Measurements from ENCODE around the gene SMIM7.
A peak's percentile ranks its signal among the peaks of the same experiment; 100 is the strongest.
"Not testable (repeated sequence)": the region's sequence is repeated elsewhere in the genome, so short reads cannot be mapped to it uniquely, and the experiment has no call there.

Gene SMIM7

GRCh38 chr19:16659832-16660708, at the start of gene SMIM7:
SMIM7 (minus strand) TSS chr19:16660144; CDS start chr19:16660110, 34 bp downstream.
- DNase-seq, result peak; percentile 95 to 99 (median 98)

DNA sequence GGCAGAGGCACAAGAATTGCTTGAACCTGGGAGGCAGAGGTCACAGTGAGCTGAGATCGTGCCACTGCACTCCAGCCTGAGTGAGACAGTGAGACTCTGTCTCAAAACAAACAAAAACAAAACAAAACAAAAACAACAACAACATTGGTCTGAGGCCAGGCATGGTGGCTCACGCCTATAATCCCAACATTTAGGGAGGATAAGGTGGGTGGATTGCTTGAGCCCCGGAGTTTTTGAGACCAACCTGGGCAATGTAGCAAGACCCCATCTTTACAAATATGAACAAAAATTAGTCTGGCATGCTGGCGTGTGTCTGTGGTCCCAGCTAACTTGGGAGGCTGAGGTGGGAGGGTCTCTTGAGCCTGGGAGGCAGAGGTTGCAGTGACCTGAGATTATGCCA, 43.7 kb upstream of the SMIM7 start:
- no peak for DNase-seq

DNA sequence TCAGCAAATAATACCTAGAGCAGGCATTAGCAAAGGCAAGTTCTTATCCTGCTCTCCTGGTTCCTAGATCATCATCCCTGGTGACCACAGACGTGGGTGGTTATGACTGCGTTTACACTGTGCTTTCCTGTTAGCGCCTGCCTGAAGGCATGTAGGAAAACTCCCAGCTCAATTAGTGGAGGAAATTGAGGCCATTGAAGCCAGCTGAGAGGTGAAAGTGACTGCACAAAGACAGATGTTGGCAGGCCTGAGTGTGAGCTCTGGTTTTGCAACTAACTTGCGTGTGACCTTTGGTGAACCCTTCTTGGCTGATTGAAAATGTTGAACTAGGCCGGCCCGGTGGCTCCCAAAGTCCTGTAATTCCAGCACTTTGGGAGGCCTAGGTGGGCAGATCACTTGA, 42.2 kb upstream of the SMIM7 start:
- DNase-seq, result peak in 1 of 3 experiments; percentile 26

DNA sequence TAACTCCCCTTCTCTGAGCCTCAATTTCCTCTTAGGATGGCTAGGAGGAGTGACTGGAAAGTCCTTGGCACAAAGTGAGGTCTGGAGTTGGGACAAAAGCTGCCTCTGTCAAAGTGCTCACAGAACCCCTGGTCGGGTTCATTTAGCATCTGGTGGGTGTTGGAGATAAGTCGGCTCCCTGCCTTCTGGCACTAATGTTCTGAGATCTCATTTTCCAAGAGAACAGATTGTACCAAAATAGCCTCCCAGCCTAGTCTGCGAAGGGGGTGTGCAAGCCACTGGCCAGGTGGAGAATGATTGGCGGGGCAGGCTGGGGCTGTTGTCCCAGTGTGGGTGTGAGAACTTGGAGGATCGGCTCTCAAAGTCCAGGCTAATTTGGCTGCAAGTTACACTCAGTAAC, 39.0 kb upstream of the SMIM7 start:
- DNase-seq, result no peak

GRCh38 chr19:16688084-16688483, 28.1 kb upstream of the SMIM7 start:
- DNase-seq, result no peak

GRCh38 chr19:16684216-16684615, 24.3 kb upstream of the SMIM7 start:
- no peak for DNase-seq

DNA sequence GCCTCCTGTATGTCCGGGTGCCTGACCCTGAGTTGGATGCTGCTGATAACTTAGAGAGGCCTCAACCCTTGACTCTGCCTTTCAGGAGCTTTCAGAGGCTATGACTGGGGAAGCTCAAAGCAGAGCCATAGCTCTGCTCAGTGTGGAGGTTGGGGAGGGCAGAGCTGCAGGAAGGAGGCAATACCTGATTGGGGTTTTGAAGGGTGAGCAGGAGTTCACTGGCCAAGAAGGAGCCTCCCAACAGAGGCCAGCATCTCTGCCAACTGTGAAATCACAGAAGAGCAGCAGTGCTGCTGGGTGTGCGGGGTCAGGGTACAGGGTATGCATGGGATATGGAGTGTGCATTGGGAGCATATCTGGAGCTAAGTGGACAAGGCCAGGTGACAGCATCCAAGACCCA, 22.6 kb upstream of the SMIM7 start:
- no peak for DNase-seq

DNA sequence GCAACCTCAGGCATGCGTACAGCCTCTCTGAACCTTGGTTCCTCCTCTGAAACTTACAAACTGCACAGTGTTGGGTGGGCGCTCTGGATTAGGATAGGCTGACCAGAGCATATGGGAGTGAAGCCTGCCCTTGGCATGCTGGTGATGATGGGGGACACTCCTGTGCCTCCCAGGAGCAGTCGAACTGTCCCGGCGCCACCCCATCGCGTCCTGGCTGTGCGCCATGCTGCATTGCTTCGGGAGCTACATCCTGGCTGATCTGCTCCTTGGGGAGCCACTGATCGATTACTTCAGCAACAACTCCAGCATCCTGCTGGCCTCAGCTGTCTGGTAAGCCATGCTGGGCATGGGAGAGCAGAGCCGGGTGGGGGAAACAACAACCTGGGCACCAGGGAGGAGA, 19.9 kb upstream of the SMIM7 start:
- DNase-seq, result no peak

- DNase-seq, result no peak
These were observed 18.6 kb upstream of the SMIM7 start for GRCh38 chr19:16678498-16678897.

GRCh38 chr19:16677055-16677454, 17.1 kb upstream of the SMIM7 start:
- DNase-seq, result no peak

DNA sequence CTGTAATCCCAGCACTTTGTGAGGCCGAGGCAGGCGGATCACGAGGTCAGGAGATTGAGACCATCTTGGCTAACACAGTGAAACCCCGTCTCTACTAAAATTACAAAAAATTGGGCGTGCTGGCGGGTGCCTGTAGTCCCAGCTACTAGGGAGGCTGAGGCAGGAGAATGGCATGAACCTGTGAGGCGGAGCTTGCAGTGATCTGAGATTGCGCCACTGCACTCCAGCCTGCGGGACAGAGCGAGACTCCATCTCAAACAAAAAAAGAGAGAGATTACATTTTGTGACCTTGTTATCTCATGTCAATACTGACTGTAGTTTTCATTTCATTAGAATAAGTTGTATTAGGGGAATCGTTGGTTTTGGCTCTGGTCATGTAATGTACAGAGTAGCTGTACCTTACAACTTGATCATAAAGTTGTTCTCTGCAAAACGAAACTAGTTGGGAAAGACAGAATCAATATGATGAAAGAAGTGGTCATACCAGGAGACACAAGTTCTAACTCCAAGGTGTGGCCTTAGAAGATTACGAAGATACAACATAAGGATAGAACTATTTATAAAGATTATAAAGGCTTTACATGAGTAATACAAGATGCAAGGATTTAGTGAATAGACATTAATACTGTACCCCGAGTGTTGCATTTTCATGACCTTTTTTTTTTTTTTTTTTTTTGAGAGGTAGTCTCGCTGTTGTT, 16.3 kb upstream of the SMIM7 start:
- DNase-seq, result no peak

GRCh38 chr19:16673839-16674238, 13.9 kb upstream of the SMIM7 start:
- DNase-seq, result not testable (repeated sequence)

GRCh38 chr19:16673231-16673630, 13.3 kb upstream of the SMIM7 start:
- DNase-seq, result no peak

DNA sequence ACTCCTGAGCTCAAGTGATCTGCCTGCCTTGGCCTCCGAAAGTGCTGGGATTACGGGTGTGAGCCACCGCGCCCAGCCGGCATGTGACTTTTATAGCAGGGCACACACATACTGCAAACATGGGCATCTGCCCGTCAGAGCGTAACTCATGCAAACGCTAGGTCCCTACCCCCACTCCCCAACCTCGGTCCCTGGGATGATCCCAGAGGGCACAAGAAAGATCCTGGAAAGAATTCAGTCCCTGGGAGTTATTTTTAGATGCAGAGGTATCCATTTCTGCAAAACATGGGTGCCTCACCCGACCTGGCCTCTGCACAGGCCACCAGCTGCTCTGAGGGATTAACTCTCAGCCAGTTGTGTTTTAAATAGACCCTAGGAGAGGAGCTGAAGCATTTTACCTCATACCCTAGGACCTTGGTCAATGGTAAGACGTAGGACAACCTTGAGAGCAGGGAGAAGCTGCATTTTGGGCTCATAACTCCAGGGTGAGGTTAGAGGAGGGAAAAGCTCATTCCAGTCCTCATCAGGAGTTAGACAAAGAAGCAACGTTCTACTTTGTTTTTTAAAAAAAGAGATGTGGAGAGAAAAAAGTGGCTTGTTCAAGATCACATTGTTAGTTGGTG, 11.8 kb upstream of the SMIM7 start:
- DNase-seq, result no peak

- DNase-seq, result no peak
These were observed 10.3 kb upstream of the SMIM7 start for GRCh38 chr19:16670291-16670690.

DNA sequence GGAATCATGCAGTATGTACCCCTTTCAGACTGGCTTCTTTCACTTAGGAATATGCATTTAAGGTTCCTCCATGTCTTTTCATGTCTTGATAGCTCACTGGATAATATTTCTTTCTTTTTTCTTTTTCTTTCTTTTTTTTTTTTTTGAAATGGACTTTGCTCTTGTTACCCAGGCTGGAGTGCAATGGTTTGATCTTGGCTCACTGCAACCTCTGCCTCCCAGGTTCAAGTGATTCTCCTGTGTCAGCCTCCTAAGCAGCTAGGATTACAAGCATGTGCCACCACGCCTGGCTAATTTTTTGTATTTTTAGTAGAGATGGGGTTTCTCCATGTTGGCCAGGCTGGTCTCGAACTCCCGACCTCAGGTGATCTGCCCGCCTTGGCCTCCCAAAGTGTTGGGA, 8.8 kb upstream of the SMIM7 start:
- DNase-seq, result not testable (repeated sequence)

- no peak for DNase-seq
These were observed 8.2 kb upstream of the SMIM7 start for GRCh38 chr19:16668176-16668575.

DNA sequence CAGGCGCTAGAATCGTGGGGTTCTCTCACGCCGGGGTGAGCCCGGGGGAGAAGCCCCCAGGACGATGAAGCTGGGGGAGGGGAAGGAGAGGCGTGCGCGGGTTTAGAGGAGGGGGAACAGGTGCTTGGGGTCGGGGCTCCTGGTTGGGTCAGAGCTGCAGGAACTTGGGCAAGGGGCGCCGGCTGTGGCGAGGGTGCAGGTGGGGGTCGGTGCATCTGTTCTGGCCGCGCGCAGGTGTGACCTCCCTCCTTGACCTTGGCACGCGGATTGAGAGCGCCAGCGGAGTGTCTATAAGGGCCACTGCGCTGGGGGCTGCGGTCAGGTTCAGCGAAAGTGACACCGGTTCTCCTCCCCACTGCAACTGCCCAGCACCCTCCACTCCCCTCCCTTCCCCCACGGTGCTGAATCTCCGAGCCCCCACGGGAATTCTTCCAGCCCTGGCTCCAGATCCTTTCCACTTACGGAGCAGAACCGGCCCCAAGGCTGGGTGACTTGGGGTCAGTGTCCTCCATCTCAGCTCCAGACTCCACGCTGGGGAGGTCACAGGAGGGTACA, 1.6 kb upstream of the SMIM7 start:
- DNase-seq, result peak in 2 of 3 experiments; percentile 43 to 61

- peak; percentile 31 to 58 (median 45) for DNase-seq
These were observed 977 bp upstream of the SMIM7 start, which contains the start of gene TMEM38A for GRCh38 chr19:16660763-16661479. TMEM38A (plus strand) TSS chr19:16661139; CDS start chr19:16661218, 79 bp downstream.

GRCh38 chr19:16659464-16659831, 496 bp downstream of the SMIM7 start:
- DNase-seq, result no peak

- DNase-seq, result no peak
These were observed 2.6 kb downstream of the SMIM7 start for GRCh38 chr19:16657384-16657783.

- no peak for DNase-seq
These were observed 4.2 kb downstream of the SMIM7 start for GRCh38 chr19:16655727-16656126.

GRCh38 chr19:16654627-16655026, 5.3 kb downstream of the SMIM7 start:
- no peak for DNase-seq
